Measurements from ENCODE around the gene SOX13. TPM values are rescaled to one million over a fixed set of nuclear protein-coding genes. Genes with fewer than 3 reads are reported as not detected.

The SOX13 gene
- total RNA-seq, 1 experiment from 2014 or later: not detected

- Histone ChIP-seq H4K20me1 (ENCODE audit: insufficient read depth, low read depth, low read length) (no peaks in the 10 kb centered on the region), H3K79me2 (ENCODE audit: low read length) (no peaks in the 10 kb centered on the region), H3K9ac (ENCODE audit: low read length) (no peak overlapping the region), H3K4me2 (ENCODE audit: low read depth, low read length, poor library complexity, severe bottlenecking) (no peak overlapping the region), H3K27ac (ENCODE audit: low read length) (no peak overlapping the region), H2AFZ (ENCODE audit: low read length) (no peak overlapping the region), H3K9me2 (replicated peaks; ENCODE audit: insufficient read depth, low read length) (no peaks in the 10 kb centered on the region), H3K4me3 (ENCODE audit: low read length) (no peak overlapping the region), H3K9me3 (ENCODE audit: low read length) (no peaks in the 10 kb centered on the region), H3K4me1 (ENCODE audit: low read length) (no peaks in the 10 kb centered on the region), H3K27me3 (ENCODE audit: low read length) (no peaks in the 10 kb centered on the region), H3K36me3 (ENCODE audit: insufficient read depth, low read length) (no peaks in the 10 kb centered on the region)
- no peak for DNase-seq
Observed at GRCh38 chr1:204142032-204142974, 69.4 kb downstream of the SOX13 start.

- no peak for DNase-seq
- no peaks in the 10 kb centered on the region for H3K36me3 ChIP-seq (ENCODE audit: insufficient read depth, low read length)
- H3K27ac ChIP-seq (ENCODE audit: low read length): no peak overlapping the region
- H3K9ac ChIP-seq (ENCODE audit: low read length): no peak overlapping the region
- no peak overlapping the region for H2AFZ ChIP-seq (ENCODE audit: low read length)
- no peaks in the 10 kb centered on the region for H3K9me3 ChIP-seq (ENCODE audit: low read length)
- H3K4me2 ChIP-seq (ENCODE audit: low read depth, low read length, poor library complexity, severe bottlenecking): no peak overlapping the region
- no peaks in the 10 kb centered on the region for H3K9me2 ChIP-seq (replicated peaks; ENCODE audit: insufficient read depth, low read length)
- H3K79me2 ChIP-seq (ENCODE audit: low read length): no peaks in the 10 kb centered on the region
- no peaks in the 10 kb centered on the region for H3K27me3 ChIP-seq (ENCODE audit: low read length)
- no peaks in the 10 kb centered on the region for H4K20me1 ChIP-seq (ENCODE audit: insufficient read depth, low read depth, low read length)
- H3K4me3 ChIP-seq (ENCODE audit: low read length): no peak overlapping the region
- no peaks in the 10 kb centered on the region for H3K4me1 ChIP-seq (ENCODE audit: low read length)
Observed at GRCh38 chr1:204143276-204144041, 70.5 kb downstream of the SOX13 start.

- H3K9me2 ChIP-seq (replicated peaks; ENCODE audit: insufficient read depth, low read length): no peaks in the 10 kb centered on the region
- H3K4me2 ChIP-seq (ENCODE audit: low read depth, low read length, poor library complexity, severe bottlenecking): no peak overlapping the region
- no peak overlapping the region for H3K27ac ChIP-seq (ENCODE audit: low read length)
- no peak overlapping the region for H3K9ac ChIP-seq (ENCODE audit: low read length)
- no peaks in the 10 kb centered on the region for H3K36me3 ChIP-seq (ENCODE audit: insufficient read depth, low read length)
- no peaks in the 10 kb centered on the region for H3K4me1 ChIP-seq (ENCODE audit: low read length)
- no peaks in the 10 kb centered on the region for H3K27me3 ChIP-seq (ENCODE audit: low read length)
- H3K4me3 ChIP-seq (ENCODE audit: low read length): no peak overlapping the region
- H4K20me1 ChIP-seq (ENCODE audit: insufficient read depth, low read depth, low read length): no peaks in the 10 kb centered on the region
- H3K79me2 ChIP-seq (ENCODE audit: low read length): no peaks in the 10 kb centered on the region
- no peaks in the 10 kb centered on the region for H3K9me3 ChIP-seq (ENCODE audit: low read length)
- no peak for DNase-seq
- no peak overlapping the region for H2AFZ ChIP-seq (ENCODE audit: low read length)
Observed at GRCh38 chr1:204145033-204145504, 72.2 kb downstream of the SOX13 start.

GRCh38 chr1:204146309-204146708, 73.4 kb downstream of the SOX13 start:
- no peaks in the 10 kb centered on the region for H3K27me3 ChIP-seq (ENCODE audit: low read length)
- no peak overlapping the region for H3K27ac ChIP-seq (ENCODE audit: low read length)
- H3K4me2 ChIP-seq (ENCODE audit: low read depth, low read length, poor library complexity, severe bottlenecking): no peak overlapping the region
- no peaks in the 10 kb centered on the region for H3K79me2 ChIP-seq (ENCODE audit: low read length)
- no peaks in the 10 kb centered on the region for H3K9me2 ChIP-seq (replicated peaks; ENCODE audit: insufficient read depth, low read length)
- no peak overlapping the region for H3K9ac ChIP-seq (ENCODE audit: low read length)
- H3K9me3 ChIP-seq (ENCODE audit: low read length): no peaks in the 10 kb centered on the region
- no peaks in the 10 kb centered on the region for H3K36me3 ChIP-seq (ENCODE audit: insufficient read depth, low read length)
- no peaks in the 10 kb centered on the region for H3K4me1 ChIP-seq (ENCODE audit: low read length)
- no peak overlapping the region for H3K4me3 ChIP-seq (ENCODE audit: low read length)
- no peak overlapping the region for H2AFZ ChIP-seq (ENCODE audit: low read length)
- H4K20me1 ChIP-seq (ENCODE audit: insufficient read depth, low read depth, low read length): no peaks in the 10 kb centered on the region
- DNase-seq: no peak

GRCh38 chr1:204146965-204147364, 74.0 kb downstream of the SOX13 start:
- Histone ChIP-seq H3K4me1 (ENCODE audit: low read length) (no peaks in the 10 kb centered on the region), H3K9ac (ENCODE audit: low read length) (no peak overlapping the region), H3K9me3 (ENCODE audit: low read length) (no peaks in the 10 kb centered on the region), H3K4me2 (ENCODE audit: low read depth, low read length, poor library complexity, severe bottlenecking) (no peak overlapping the region), H3K4me3 (ENCODE audit: low read length) (no peak overlapping the region), H3K27ac (ENCODE audit: low read length) (no peak overlapping the region), H3K79me2 (ENCODE audit: low read length) (no peaks in the 10 kb centered on the region), H3K36me3 (ENCODE audit: insufficient read depth, low read length) (no peaks in the 10 kb centered on the region), H4K20me1 (ENCODE audit: insufficient read depth, low read depth, low read length) (no peaks in the 10 kb centered on the region), H3K27me3 (ENCODE audit: low read length) (no peaks in the 10 kb centered on the region), H3K9me2 (replicated peaks; ENCODE audit: insufficient read depth, low read length) (no peaks in the 10 kb centered on the region), H2AFZ (ENCODE audit: low read length) (no peak overlapping the region)
- DNase-seq: no peak

GRCh38 chr1:204147406-204148383, 74.8 kb downstream of the SOX13 start:
- no peak overlapping the region for H3K27ac ChIP-seq (ENCODE audit: low read length)
- H3K4me1 ChIP-seq (ENCODE audit: low read length): no peaks in the 10 kb centered on the region
- no peaks in the 10 kb centered on the region for H3K79me2 ChIP-seq (ENCODE audit: low read length)
- H3K36me3 ChIP-seq (ENCODE audit: insufficient read depth, low read length): no peaks in the 10 kb centered on the region
- H3K4me2 ChIP-seq (ENCODE audit: low read depth, low read length, poor library complexity, severe bottlenecking): no peak overlapping the region
- H4K20me1 ChIP-seq (ENCODE audit: insufficient read depth, low read depth, low read length): no peaks in the 10 kb centered on the region
- no peaks in the 10 kb centered on the region for H3K27me3 ChIP-seq (ENCODE audit: low read length)
- no peak for DNase-seq
- H3K4me3 ChIP-seq (ENCODE audit: low read length): no peak overlapping the region
- H2AFZ ChIP-seq (ENCODE audit: low read length): no peak overlapping the region
- no peak overlapping the region for H3K9ac ChIP-seq (ENCODE audit: low read length)
- no peaks in the 10 kb centered on the region for H3K9me3 ChIP-seq (ENCODE audit: low read length)
- H3K9me2 ChIP-seq (replicated peaks; ENCODE audit: insufficient read depth, low read length): no peaks in the 10 kb centered on the region

- no peaks in the 10 kb centered on the region for H3K36me3 ChIP-seq (ENCODE audit: insufficient read depth, low read length)
- H3K9ac ChIP-seq (ENCODE audit: low read length): no peak overlapping the region
- no peaks in the 10 kb centered on the region for H3K9me2 ChIP-seq (replicated peaks; ENCODE audit: insufficient read depth, low read length)
- no peaks in the 10 kb centered on the region for H4K20me1 ChIP-seq (ENCODE audit: insufficient read depth, low read depth, low read length)
- no peak overlapping the region for H3K4me3 ChIP-seq (ENCODE audit: low read length)
- DNase-seq: no peak
- no peaks in the 10 kb centered on the region for H3K27me3 ChIP-seq (ENCODE audit: low read length)
- H3K79me2 ChIP-seq (ENCODE audit: low read length): no peaks in the 10 kb centered on the region
- H3K4me2 ChIP-seq (ENCODE audit: low read depth, low read length, poor library complexity, severe bottlenecking): no peak overlapping the region
- no peaks in the 10 kb centered on the region for H3K9me3 ChIP-seq (ENCODE audit: low read length)
- no peaks in the 10 kb centered on the region for H3K4me1 ChIP-seq (ENCODE audit: low read length)
- no peak overlapping the region for H3K27ac ChIP-seq (ENCODE audit: low read length)
- H2AFZ ChIP-seq (ENCODE audit: low read length): no peak overlapping the region
Observed at GRCh38 chr1:204149107-204149506, 76.2 kb downstream of the SOX13 start.

Measured in Karpas-422 (cell line).